SU-DHL-6 (cell line): ENCODE results near the gene MMP7.

Experiments
- H2AFZ ChIP-seq: fragments of 200-600 bp; sonication (generic); 2 replicates; pipeline ENCODE4 v1.6.1; 2014; ENCODE audit warnings: low read depth, mild to moderate bottlenecking, moderate library complexity, mixed read lengths, antibody characterized with exemption, low read length; ENCODE audit not compliant: severe bottlenecking
- H3F3A ChIP-seq: fragments of 200-600 bp; shearing (Covaris generic); 2 replicates; pipeline ENCODE4 v1.6.0; 2016; ENCODE audit warnings: antibody characterized with exemption, mild to moderate bottlenecking; ENCODE audit not compliant: insufficient read depth
- H3K27ac ChIP-seq: fragments of 200-600 bp; sonication (generic); 2 replicates; pipeline ENCODE4 v1.5.1; 2016; ENCODE audit warnings: low read depth, mild to moderate bottlenecking, low read length, moderate library complexity, mixed read lengths
- H3K27me3 ChIP-seq: fragments of 200-600 bp; sonication (generic), shearing (Covaris generic); 2 replicates; pipeline ENCODE4 v1.6.0; 2014; ENCODE audit warnings: mild to moderate bottlenecking, low read length
- H3K36me3 ChIP-seq: fragments of 200-600 bp; sonication (generic); 2 replicates; pipeline ENCODE4 v1.6.1; 2014; ENCODE audit warnings: mild to moderate bottlenecking, low read length, mixed read lengths
- H3K4me2 ChIP-seq: fragments of 300-600, 200-600 bp; shearing (Covaris generic), sonication (generic); 2 replicates; pipeline ENCODE4 v1.6.0; 2014; ENCODE audit warnings: low read length, low read depth, mild to moderate bottlenecking; ENCODE audit not compliant: poor library complexity, severe bottlenecking
- H3K4me3 ChIP-seq: fragments of 200-600 bp; sonication (generic); 2 replicates; pipeline ENCODE4 v1.5.1; 2014; ENCODE audit warnings: antibody characterized with exemption, low read length, mild to moderate bottlenecking, mixed read lengths; ENCODE audit not compliant: insufficient read depth, poor library complexity, severe bottlenecking
- H3K79me2 ChIP-seq: fragments of 200-600 bp; sonication (generic); 2 replicates; pipeline ENCODE4 v1.6.1; 2014; ENCODE audit warnings: mild to moderate bottlenecking, low read length, moderate library complexity; ENCODE audit not compliant: insufficient read depth
- H3K9ac ChIP-seq: fragments of 200-600 bp; sonication (generic); 2 replicates; pipeline ENCODE4 v1.7.0; 2014; ENCODE audit warnings: mild to moderate bottlenecking, low read length
- H3K9me2 ChIP-seq: fragments of 200-600 bp; sonication (generic); replicated peaks from 2 replicates; pipeline ENCODE4 v1.6.1; 2014; ENCODE audit warnings: low read length; ENCODE audit not compliant: insufficient read depth
- H3K9me3 ChIP-seq: fragments of 200-600 bp; sonication (generic); 2 replicates; pipeline ENCODE4 v1.6.1; 2014; ENCODE audit warnings: low read length, mixed read lengths; ENCODE audit not compliant: insufficient read depth
- H4K20me1 ChIP-seq: fragments of 200-600 bp; sonication (generic); 2 replicates; pipeline ENCODE4 v1.6.1; 2014; ENCODE audit warnings: low read depth, mild to moderate bottlenecking, antibody characterized with exemption, low read length, moderate library complexity, mixed read lengths
- EZH2phosphoT487 ChIP-seq: fragments of 200-600 bp; sonication (generic), shearing (Covaris generic); conservative IDR thresholded peaks from 2 replicates; pipeline ENCODE4 v1.6.1; 2018; ENCODE audit warnings: mild to moderate bottlenecking, antibody characterized with exemption, low read length, moderate library complexity, mixed read lengths
- TF ChIP-seq, protein P1 (sequence below): fragments of 200-600 bp; sonication (generic); IDR thresholded peaks from one replicate; pipeline ENCODE4 v1.5.1; 2017; ENCODE audit warnings: antibody characterized with exemption, mild to moderate bottlenecking, low read length, moderate library complexity; ENCODE audit not compliant: insufficient read depth, poor library complexity, severe bottlenecking

The MMP7 gene

DNA sequence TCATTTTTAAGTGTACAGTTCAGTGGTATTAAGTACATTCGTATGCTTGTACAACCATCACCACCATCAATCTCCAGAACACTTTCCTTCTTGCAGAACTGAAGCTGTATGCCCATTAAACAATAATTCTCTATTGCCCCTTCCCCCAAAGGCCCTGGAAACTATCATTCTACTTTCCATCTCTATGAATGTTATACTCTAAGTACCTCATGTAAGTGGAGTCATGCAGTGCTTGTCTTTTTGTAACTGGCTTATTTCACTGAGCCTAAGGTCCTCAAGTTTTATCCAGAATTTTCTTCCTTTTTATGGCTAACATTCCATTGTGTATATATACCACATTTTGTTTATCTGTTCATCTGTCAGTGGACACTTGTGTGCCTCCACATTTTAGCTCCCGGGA, 29.7 kb downstream of the MMP7 start:
- H3K9me2 ChIP-seq, result no peaks in the 10 kb centered on the region
- H3K9me3 ChIP-seq, result no peaks in the 10 kb centered on the region
- TF ChIP-seq EZH2phosphoT487, result no peak
- TF ChIP-seq, protein P1, sequence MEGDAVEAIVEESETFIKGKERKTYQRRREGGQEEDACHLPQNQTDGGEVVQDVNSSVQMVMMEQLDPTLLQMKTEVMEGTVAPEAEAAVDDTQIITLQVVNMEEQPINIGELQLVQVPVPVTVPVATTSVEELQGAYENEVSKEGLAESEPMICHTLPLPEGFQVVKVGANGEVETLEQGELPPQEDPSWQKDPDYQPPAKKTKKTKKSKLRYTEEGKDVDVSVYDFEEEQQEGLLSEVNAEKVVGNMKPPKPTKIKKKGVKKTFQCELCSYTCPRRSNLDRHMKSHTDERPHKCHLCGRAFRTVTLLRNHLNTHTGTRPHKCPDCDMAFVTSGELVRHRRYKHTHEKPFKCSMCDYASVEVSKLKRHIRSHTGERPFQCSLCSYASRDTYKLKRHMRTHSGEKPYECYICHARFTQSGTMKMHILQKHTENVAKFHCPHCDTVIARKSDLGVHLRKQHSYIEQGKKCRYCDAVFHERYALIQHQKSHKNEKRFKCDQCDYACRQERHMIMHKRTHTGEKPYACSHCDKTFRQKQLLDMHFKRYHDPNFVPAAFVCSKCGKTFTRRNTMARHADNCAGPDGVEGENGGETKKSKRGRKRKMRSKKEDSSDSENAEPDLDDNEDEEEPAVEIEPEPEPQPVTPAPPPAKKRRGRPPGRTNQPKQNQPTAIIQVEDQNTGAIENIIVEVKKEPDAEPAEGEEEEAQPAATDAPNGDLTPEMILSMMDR, result no peak
- no peaks in the 10 kb centered on the region for H3F3A ChIP-seq
- H3K9ac ChIP-seq, result no peak overlapping the region
- no peak overlapping the region for H3K4me2 ChIP-seq
- no peak overlapping the region for H3K4me3 ChIP-seq
- no peaks in the 10 kb centered on the region for H3K36me3 ChIP-seq
- no peaks in the 10 kb centered on the region for H4K20me1 ChIP-seq
- H3K79me2 ChIP-seq, result no peaks in the 10 kb centered on the region
- no peak overlapping the region for H2AFZ ChIP-seq
- no peak overlapping the region for H3K27ac ChIP-seq
- H3K27me3 ChIP-seq, result no peaks in the 10 kb centered on the region

- Histone ChIP-seq H3K4me3 (no peak overlapping the region), H3K79me2 (no peaks in the 10 kb centered on the region), H3K27me3 (no peaks in the 10 kb centered on the region), H3K27ac (no peak overlapping the region), H3K9me3 (no peaks in the 10 kb centered on the region), H3K36me3 (no peaks in the 10 kb centered on the region), H3K4me2 (no peak overlapping the region), H4K20me1 (no peaks in the 10 kb centered on the region), H3F3A (no peaks in the 10 kb centered on the region), H3K9me2 (no peaks in the 10 kb centered on the region), H3K9ac (no peak overlapping the region), H2AFZ (no peak overlapping the region)
- TF ChIP-seq, protein P1, result no peak
- no peak for TF ChIP-seq EZH2phosphoT487
These were observed 30.6 kb downstream of the MMP7 start for GRCh38 chr11:102499931-102500330.

DNA sequence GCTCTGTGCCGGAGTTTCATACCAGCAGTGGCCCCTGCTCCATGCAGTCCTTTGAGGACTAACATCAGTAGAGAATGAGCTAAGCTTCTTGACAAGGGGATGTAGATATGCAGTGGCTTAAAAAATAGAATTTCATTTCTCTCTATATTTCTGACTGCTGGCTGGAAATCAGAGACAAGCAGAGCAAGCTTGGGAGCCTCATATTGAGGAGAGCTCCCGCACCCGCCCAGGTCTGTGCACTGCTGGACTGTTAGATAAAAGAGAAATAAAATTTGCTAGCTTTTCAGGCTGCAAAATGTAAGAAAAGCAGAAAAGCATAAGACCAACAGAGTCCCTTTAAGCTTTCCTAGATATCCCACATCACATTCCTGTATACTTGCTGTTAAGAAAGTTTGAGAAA, 31.4 kb downstream of the MMP7 start:
- Histone ChIP-seq H3K4me3 (no peak overlapping the region), H2AFZ (no peak overlapping the region), H3K27me3 (no peaks in the 10 kb centered on the region), H3K4me2 (no peak overlapping the region), H3K9me2 (no peaks in the 10 kb centered on the region), H3K27ac (no peak overlapping the region), H4K20me1 (no peaks in the 10 kb centered on the region), H3K9ac (no peak overlapping the region), H3F3A (no peaks in the 10 kb centered on the region), H3K79me2 (no peaks in the 10 kb centered on the region), H3K9me3 (no peaks in the 10 kb centered on the region), H3K36me3 (no peaks in the 10 kb centered on the region)
- no peak for TF ChIP-seq EZH2phosphoT487
- TF ChIP-seq, protein P1, result no peak
